Measurements from ENCODE around the gene SLC35F1.

SLC35F1 gene

GRCh38 chr6:118319416-118319815 lies 412.4 kb downstream of the SLC35F1 start:
- FAIRE-seq (no peak), DNase-seq (ENCODE audit: insufficient read length, low spot score) (no peak)
- no peak for TF ChIP-seq CTCF (IDR thresholded peaks at IDR 0.05; ENCODE audit: insufficient read depth, missing control alignments)

GRCh38 chr6:118319894-118320649 lies 413.0 kb downstream of the SLC35F1 start:
- no peak for TF ChIP-seq CTCF (IDR thresholded peaks at IDR 0.05; ENCODE audit: insufficient read depth, missing control alignments)
- no peak for FAIRE-seq
- no peak for DNase-seq (ENCODE audit: insufficient read length, low spot score)

GRCh38 chr6:118320652-118321051 lies 413.6 kb downstream of the SLC35F1 start:
- TF ChIP-seq CTCF (IDR thresholded peaks at IDR 0.05; ENCODE audit: insufficient read depth, missing control alignments), result no peak
- no peak for FAIRE-seq
- DNase-seq (ENCODE audit: insufficient read length, low spot score), result no peak

GRCh38 chr6:118324116-118324515 lies 417.1 kb downstream of the SLC35F1 start:
- TF ChIP-seq CTCF (IDR thresholded peaks at IDR 0.05; ENCODE audit: insufficient read depth, missing control alignments), result no peak
- DNase-seq (ENCODE audit: insufficient read length, low spot score) (no peak), FAIRE-seq (no peak)

GRCh38 chr6:118325220-118325860 lies 418.3 kb downstream of the SLC35F1 start:
- DNase-seq (ENCODE audit: insufficient read length, low spot score) (no peak), FAIRE-seq (no peak)
- TF ChIP-seq CTCF (IDR thresholded peaks at IDR 0.05; ENCODE audit: insufficient read depth, missing control alignments), result no peak

GRCh38 chr6:118326712-118327111 lies 419.6 kb downstream of the SLC35F1 start:
- no peak for TF ChIP-seq CTCF (IDR thresholded peaks at IDR 0.05; ENCODE audit: insufficient read depth, missing control alignments)
- DNase-seq (ENCODE audit: insufficient read length, low spot score) (no peak), FAIRE-seq (no peak)

- TF ChIP-seq CTCF (IDR thresholded peaks at IDR 0.05; ENCODE audit: insufficient read depth, missing control alignments), result no peak
These were observed 420.2 kb downstream of the SLC35F1 start for GRCh38 chr6:118327237-118327636.

More at GRCh38 chr6:118327237-118327636, 420.2 kb downstream of the SLC35F1 start:
- no peak for FAIRE-seq
- DNase-seq (ENCODE audit: insufficient read length, low spot score), result no peak
